Caco-2 (cell line): ENCODE measurements around the gene GOPC. TPM values are rescaled to one million over a fixed set of nuclear protein-coding genes. Genes with fewer than 3 reads are reported as not detected.

ENCODE experiments used
- BruUV-seq: library from RNA; stranded (reverse); fragments of 400-500 nt; replicated peaks from 2 replicates; lab custom pipeline; 2021; lab: Mats Ljungman, UMichigan
- CTCF ChIA-PET: fragments of 300-600 bp; sonication (Branson Sonifier 250); formaldehyde crosslinking; loops from one replicate; lab custom pipeline; 2022; ENCODE audit warnings: antibody characterized with exemption; lab: Charles Lee
- POLR2A ChIA-PET: fragments of 300-600 bp; sonication (Branson Sonifier 250); formaldehyde crosslinking; loops from one replicate; lab custom pipeline; 2022; ENCODE audit warnings: antibody characterized with exemption; lab: Charles Lee
- DNase-seq, 2 experiments: peaks; one replicate each; pipeline versions ENCODE4 v3.0.0 to v3.0.0-alpha.2; 2020 to 2022
- H3K27me3 ChIP-seq: replicated peaks from 2 replicates; pipeline ENCODE4 v1.6.0; 2011; ENCODE audit warnings: low read length; ENCODE audit not compliant: control insufficient read depth, insufficient read depth
- H3K36me3 ChIP-seq: 2 replicates; pipeline ENCODE4 v1.5.1; 2011; ENCODE audit warnings: low read length; ENCODE audit not compliant: control insufficient read depth, insufficient read depth
- H3K4me1 ChIP-seq: fragments of 250-450 bp; sonication (Bioruptor Pico); 2 replicates; pipeline ENCODE4 v1.5.1; 2020; ENCODE audit warnings: mild to moderate bottlenecking
- H3K4me3 ChIP-seq: 2 replicates; pipeline ENCODE4 v1.5.1; 2011; ENCODE audit warnings: low read depth, mild to moderate bottlenecking, control low read depth, low read length
- H3K9me3 ChIP-seq: fragments of 250-450 bp; sonication (Bioruptor Pico); 2 replicates; pipeline ENCODE4 v1.5.1; 2020; ENCODE audit warnings: mild to moderate bottlenecking, moderate library complexity
- H3K27ac Mint-ChIP-seq: one replicate; pipeline ENCODE4 v1.8.0; 2022; ENCODE audit warnings: mixed read lengths; ENCODE audit not compliant: unreplicated experiment
- H3K27me3 Mint-ChIP-seq: one replicate; pipeline ENCODE4 v1.8.0; 2022; ENCODE audit warnings: mixed read lengths; ENCODE audit not compliant: insufficient read depth, unreplicated experiment
- H3K36me3 Mint-ChIP-seq: one replicate; pipeline ENCODE4 v1.8.0; 2022; ENCODE audit warnings: mild to moderate bottlenecking, mixed read lengths; ENCODE audit not compliant: insufficient read depth, unreplicated experiment
- H3K4me1 Mint-ChIP-seq: one replicate; pipeline ENCODE4 v1.8.0; 2022; ENCODE audit warnings: low read depth, mixed read lengths; ENCODE audit not compliant: unreplicated experiment
- H3K4me3 Mint-ChIP-seq: one replicate; pipeline ENCODE4 v1.8.0; 2022; ENCODE audit warnings: mild to moderate bottlenecking, moderate library complexity, mixed read lengths; ENCODE audit not compliant: unreplicated experiment
- H3K9me3 Mint-ChIP-seq: one replicate; pipeline ENCODE4 v1.8.0; 2022; ENCODE audit warnings: mixed read lengths; ENCODE audit not compliant: unreplicated experiment
- CTCF ChIP-seq, 2 experiments: fragments of 200-600 bp in 1 of 2; IDR thresholded peaks; 1 replicate in 1 of 2; 2 replicates in 1 of 2; pipeline versions ENCODE4 v1.5.1 to v1.8.0; 2011 to 2022; ENCODE audit warnings: antibody characterized with exemption in 1 of 2, control low read depth in 1 of 2, inconsistent platforms in 1 of 2, low read depth in 1 of 2, low read length in 1 of 2, mild to moderate bottlenecking in 1 of 2, moderate library complexity in 1 of 2; ENCODE audit not compliant: insufficient read depth in 1 of 2, severe bottlenecking in 1 of 2, unreplicated experiment in 1 of 2
- intact Hi-C: fragments of 100-400 bp; cut with micrococcal nuclease; formaldehyde crosslinking; loops from one replicate; pipeline ENCODE4 v1.10.0; 2022; ENCODE audit not compliant: unreplicated experiment
- total RNA-seq: library from RNA; stranded (reverse); gene quantifications from 2 replicates; pipeline ENCODE4 v1.2.3, GENCODE V29; 2022

Gene GOPC
- total RNA-seq, 1 experiment from 2014 or later: 29.0 TPM

- H3K27me3 ChIP-seq: no peaks in the 10 kb centered on the region
- H3K9me3 ChIP-seq: no peaks in the 10 kb centered on the region
- peak overlapping the region; percentile 96 for H3K4me3 Mint-ChIP-seq
- peaks cover 3% of the 10 kb centered on the region; the same call in 1 of the 2 replicates for H3K36me3 ChIP-seq
- no peaks in the 10 kb centered on the region for H3K27me3 Mint-ChIP-seq
- intact Hi-C loops: no loop called here
- H3K4me1 ChIP-seq: peaks cover 7% of the 10 kb centered on the region; the same call in 1 of the 2 replicates
- no peaks in the 10 kb centered on the region for H3K9me3 Mint-ChIP-seq
- H3K4me3 ChIP-seq: no peak overlapping the region
- H3K36me3 Mint-ChIP-seq: peaks cover 31% of the 10 kb centered on the region
- DNase-seq: no peak
- no peaks in the 10 kb centered on the region for H3K4me1 Mint-ChIP-seq
- POLR2A ChIA-PET: no interaction called here
- BruUV-seq: no TSS peak
- no peak overlapping the region for H3K27ac Mint-ChIP-seq
- CTCF ChIA-PET: no interaction called here
- no peak for TF ChIP-seq CTCF (IDR thresholded peaks at IDR 0.05; ENCODE audit: insufficient read depth in 1 of 2, low read depth in 1 of 2, low read length in 1 of 2, severe bottlenecking in 1 of 2, unreplicated experiment in 1 of 2)
These were observed 2.1 kb downstream of the GOPC start for GRCh38 chr6:117600008-117600743.

GRCh38 chr6:117597755-117598154 lies 4.6 kb downstream of the GOPC start:
- POLR2A ChIA-PET: no interaction called here

More at GRCh38 chr6:117597755-117598154, 4.6 kb downstream of the GOPC start:
- no peak for TF ChIP-seq CTCF (IDR thresholded peaks at IDR 0.05; ENCODE audit: insufficient read depth in 1 of 2, low read depth in 1 of 2, low read length in 1 of 2, severe bottlenecking in 1 of 2, unreplicated experiment in 1 of 2)
- no peak overlapping the region for H3K4me3 Mint-ChIP-seq
- H3K36me3 Mint-ChIP-seq: peaks cover 31% of the 10 kb centered on the region
- no peak overlapping the region for H3K4me3 ChIP-seq
- CTCF ChIA-PET: no interaction called here
- H3K36me3 ChIP-seq: peaks cover 3% of the 10 kb centered on the region; the same call in 1 of the 2 replicates
- no peak overlapping the region for H3K27ac Mint-ChIP-seq
- no peaks in the 10 kb centered on the region for H3K4me1 Mint-ChIP-seq
- no peaks in the 10 kb centered on the region for H3K27me3 Mint-ChIP-seq
- BruUV-seq: no TSS peak
- no peaks in the 10 kb centered on the region for H3K9me3 Mint-ChIP-seq
- intact Hi-C loops: no loop called here
- H3K9me3 ChIP-seq: peaks cover 3% of the 10 kb centered on the region; the same call in 1 of the 2 replicates
- peaks cover 8% of the 10 kb centered on the region; the same call in 1 of the 2 replicates for H3K4me1 ChIP-seq
- H3K27me3 ChIP-seq: no peaks in the 10 kb centered on the region
- DNase-seq: no peak
